Mesothelial cell of epicardium (in vitro differentiated cells): ENCODE results near the gene ECE1. TPM values are rescaled to one million over a fixed set of nuclear protein-coding genes. Genes with fewer than 3 reads are reported as not detected.

Experiments used
- DNase-seq, 2 experiments: peaks; one replicate each; pipeline ENCODE4 v3.0.0; 2021; ENCODE audit warnings: low spot score in 2 of 2; ENCODE audit not compliant: unreplicated experiment in 2 of 2
- H3K27ac Mint-ChIP-seq: 2 replicates; pipeline ENCODE4 v1.8.0; 2021; ENCODE audit warnings: mixed read lengths
- H3K27me3 Mint-ChIP-seq: 2 replicates; pipeline ENCODE4 v1.8.0; 2021; ENCODE audit warnings: low read depth, mixed read lengths
- H3K36me3 Mint-ChIP-seq: 2 replicates; pipeline ENCODE4 v1.8.0; 2021; ENCODE audit warnings: mixed read lengths
- H3K4me1 Mint-ChIP-seq: 2 replicates; pipeline ENCODE4 v1.8.0; 2021; ENCODE audit warnings: mixed read lengths
- H3K4me3 Mint-ChIP-seq: 2 replicates; pipeline ENCODE4 v1.8.0; 2021; ENCODE audit warnings: mild to moderate bottlenecking, moderate library complexity, mixed read lengths
- H3K9me3 Mint-ChIP-seq: 2 replicates; pipeline ENCODE4 v1.8.0; 2021; ENCODE audit warnings: mixed read lengths
- total RNA-seq: library from RNA; stranded (reverse); gene quantifications from 3 replicates; pipeline ENCODE4 v1.2.1, GENCODE V29; 2021
- TF ChIP-seq, protein P1 (sequence below): fragments of 200-600 bp; sonication (generic); IDR thresholded peaks from one replicate; pipeline ENCODE4 v1.5.0; 2021; ENCODE audit warnings: antibody characterized with exemption; ENCODE audit not compliant: unreplicated experiment

ECE1 gene
- total RNA-seq, 1 donor from 2014 or later: 41.1 TPM

DNA sequence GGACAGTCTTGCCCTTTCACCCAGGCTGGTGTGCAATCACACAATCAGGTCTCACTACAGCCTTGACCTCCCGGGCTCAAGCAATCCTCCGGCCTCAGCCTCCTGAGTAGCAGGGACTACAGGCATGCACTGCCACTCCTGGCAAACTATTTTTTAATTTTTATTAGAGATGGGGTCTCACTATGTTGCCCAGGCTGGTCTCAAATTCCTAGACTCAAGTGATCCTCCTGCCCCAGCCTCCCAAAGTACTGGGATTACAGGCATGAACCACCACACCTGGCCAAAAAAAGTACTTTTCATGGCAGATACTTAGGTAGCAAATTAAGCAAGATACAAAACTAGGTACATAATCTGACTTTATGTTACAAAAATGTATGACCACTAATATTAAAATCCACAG lies 121.8 kb downstream of the ECE1 start:
- peaks cover 25% of the 10 kb centered on the region for H3K36me3 Mint-ChIP-seq
- no peak overlapping the region for H3K4me3 Mint-ChIP-seq
- H3K9me3 Mint-ChIP-seq: peaks cover 4% of the 10 kb centered on the region
- no peak overlapping the region for H3K27ac Mint-ChIP-seq
- no peak for DNase-seq
- no peaks in the 10 kb centered on the region for H3K27me3 Mint-ChIP-seq
- H3K4me1 Mint-ChIP-seq: peaks cover 13% of the 10 kb centered on the region
- TF ChIP-seq, protein P1, sequence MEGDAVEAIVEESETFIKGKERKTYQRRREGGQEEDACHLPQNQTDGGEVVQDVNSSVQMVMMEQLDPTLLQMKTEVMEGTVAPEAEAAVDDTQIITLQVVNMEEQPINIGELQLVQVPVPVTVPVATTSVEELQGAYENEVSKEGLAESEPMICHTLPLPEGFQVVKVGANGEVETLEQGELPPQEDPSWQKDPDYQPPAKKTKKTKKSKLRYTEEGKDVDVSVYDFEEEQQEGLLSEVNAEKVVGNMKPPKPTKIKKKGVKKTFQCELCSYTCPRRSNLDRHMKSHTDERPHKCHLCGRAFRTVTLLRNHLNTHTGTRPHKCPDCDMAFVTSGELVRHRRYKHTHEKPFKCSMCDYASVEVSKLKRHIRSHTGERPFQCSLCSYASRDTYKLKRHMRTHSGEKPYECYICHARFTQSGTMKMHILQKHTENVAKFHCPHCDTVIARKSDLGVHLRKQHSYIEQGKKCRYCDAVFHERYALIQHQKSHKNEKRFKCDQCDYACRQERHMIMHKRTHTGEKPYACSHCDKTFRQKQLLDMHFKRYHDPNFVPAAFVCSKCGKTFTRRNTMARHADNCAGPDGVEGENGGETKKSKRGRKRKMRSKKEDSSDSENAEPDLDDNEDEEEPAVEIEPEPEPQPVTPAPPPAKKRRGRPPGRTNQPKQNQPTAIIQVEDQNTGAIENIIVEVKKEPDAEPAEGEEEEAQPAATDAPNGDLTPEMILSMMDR: no peak

Other genes starting within 250 kb of the ECE1 start
- 102 to 106 TPM (median 104 TPM) in 3 replicates for gene EIF4G3, start 113.6 kb downstream of the ECE1 start, total RNA-seq
- 17.3 to 18.6 TPM (median 17.5 TPM) in 3 replicates for gene NBPF3, start 149.7 kb upstream of the ECE1 start, total RNA-seq
- gene ALPL, start 219.0 kb upstream of the ECE1 start, total RNA-seq: 0.59 to 1.2 TPM (median 0.89 TPM) in 3 replicates